Measurements from ENCODE around the gene MT3. TPM values are rescaled to one million over a fixed set of nuclear protein-coding genes. Genes with fewer than 3 reads are reported as not detected.

MT3 gene
- total RNA-seq = 1 to 10 TPM in 1 of 5 donors, under 1 TPM in 3, not detected in 1; 0.66 to 1.9 (median 0.84) TPM
- not detected for total RNA-seq (2013)
- total RNA-seq = 0 to 0.26 (median 0.05) reads per million in 29 experiments

DNA sequence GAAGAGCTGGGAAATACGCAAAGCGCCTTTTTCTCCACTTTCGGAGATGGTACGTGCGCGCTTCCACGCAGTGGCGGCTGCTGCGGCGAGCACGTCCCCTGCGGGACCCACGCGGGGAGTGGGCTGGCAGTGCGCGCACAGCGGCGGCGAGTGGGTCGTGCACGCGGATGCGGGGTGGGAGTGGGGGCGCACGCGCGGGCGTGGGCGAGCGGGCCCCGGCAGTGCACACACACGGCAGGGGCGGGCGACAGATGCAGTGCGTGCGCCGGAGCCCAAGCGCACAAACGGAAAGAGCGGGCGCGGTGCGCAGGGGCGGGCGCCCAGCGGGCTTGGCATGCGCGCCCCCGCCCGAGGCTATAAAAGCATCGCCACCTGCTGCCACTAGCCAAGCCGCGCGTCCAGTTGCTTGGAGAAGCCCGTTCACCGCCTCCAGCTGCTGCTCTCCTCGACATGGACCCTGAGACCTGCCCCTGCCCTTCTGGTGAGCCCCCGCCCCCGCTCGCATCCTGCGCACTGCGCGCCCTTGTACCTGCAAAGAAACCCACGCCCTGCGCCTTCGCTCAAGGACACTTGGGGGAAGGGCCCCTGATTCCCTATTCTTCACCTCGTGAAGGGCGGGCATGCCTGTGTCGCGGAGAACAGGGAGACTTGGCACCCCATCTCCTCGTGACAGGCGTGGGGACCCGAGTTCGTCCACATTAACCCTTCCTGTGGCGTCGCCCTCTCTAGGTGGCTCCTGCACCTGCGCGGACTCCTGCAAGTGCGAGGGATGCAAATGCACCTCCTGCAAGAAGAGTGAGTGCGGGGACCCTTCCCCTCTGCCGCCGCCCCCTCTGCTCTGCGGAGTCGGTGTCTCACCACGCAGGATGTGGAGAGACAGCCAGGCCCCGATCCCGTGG, at the start of gene MT3:
Gene MT3 (plus strand): TSS at position 388 of the 899 bp plus-strand sequence. CDS start 63 bp downstream, at position 451.
- POLR2A ChIA-PET = no interaction called here
- H3K9me3 Mint-ChIP-seq = peaks cover 0 to 7% (median 0%) of the 10 kb centered on the region in 3 donors
- Histone ChIP-seq H3K36me3 (ENCODE audit: control insufficient read depth in 2 of 2, extremely low read depth in 1 of 2, insufficient read depth in 1 of 2, low read length in 1 of 2) (no peaks in the 10 kb centered on the region), H3K27me3 (replicated peaks in 1 of 2; ENCODE audit: control insufficient read depth in 2 of 2, extremely low read depth in 1 of 2, insufficient read depth in 2 of 2, low read length in 1 of 2) (peaks cover 2 to 31% of the 10 kb centered on the region in 2 experiments), H3K27ac (ENCODE audit: low read length) (no peak within 1 kb of the TSS), H3K4me3 (ENCODE audit: control insufficient read depth in 1 of 2, extremely low read depth in 1 of 2, low read length in 1 of 2) (peak within 1 kb of the TSS; percentile 52 to 77), H3K4me1 (ENCODE audit: control insufficient read depth in 1 of 2, extremely low read depth in 1 of 2, insufficient read depth in 2 of 2, low read length in 2 of 2) (peaks cover 0 to 14% of the 10 kb centered on the region in 2 experiments), H3K9me3 (no peaks in the 10 kb centered on the region)
- CTCF ChIA-PET = no interaction called here
- H3K4me1 Mint-ChIP-seq = peaks cover 10 to 14% (median 12%) of the 10 kb centered on the region in 3 donors
- DNase-seq (peak in 15 of 35 experiments; percentile 5 to 52 (median 28)), ATAC-seq (replicated peaks in 1 of 4) (peak; percentile 82 to 90 (median 85))
- H3K36me3 Mint-ChIP-seq = no peaks in the 10 kb centered on the region
- H3K27me3 Mint-ChIP-seq = peaks cover 14 to 45% of the 10 kb centered on the region in 2 donors
- 4% methylated on average over 87 of the region's 87 CpGs for WGBS (ENCODE audit: insufficient coverage)
- peak within 1 kb of the TSS; percentile 71 to 88 (median 78) for H3K4me3 Mint-ChIP-seq
- no peak within 1 kb of the TSS for H3K27ac Mint-ChIP-seq

DNA sequence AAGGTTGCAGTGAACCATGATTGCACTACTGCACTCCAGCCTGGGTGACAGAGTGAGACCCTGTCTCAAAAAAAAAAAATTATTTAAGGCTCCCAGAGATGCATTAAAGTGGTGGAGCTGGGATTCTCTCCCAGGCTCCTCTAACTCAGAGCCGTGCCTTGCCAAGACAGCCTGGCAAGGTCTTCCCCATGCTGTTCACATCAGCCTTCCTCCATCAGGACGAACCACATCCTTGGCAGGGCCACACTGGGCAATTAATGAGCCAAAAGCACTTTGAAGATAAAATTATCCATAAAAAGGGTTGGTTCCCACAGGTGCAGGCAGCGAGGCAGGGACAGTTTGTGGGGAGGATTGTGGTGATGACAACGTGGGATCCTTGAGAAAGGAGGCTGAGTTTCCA, 49.7 kb upstream of the MT3 start:
- Mint-ChIP-seq H3K4me1 (no peaks in the 10 kb centered on the region), H3K36me3 (no peaks in the 10 kb centered on the region), H3K27me3 (peaks cover 13 to 45% of the 10 kb centered on the region in 2 donors), H3K4me3 (no peak overlapping the region), H3K9me3 (peaks cover 0 to 3% (median 0%) of the 10 kb centered on the region in 3 donors), H3K27ac (no peak overlapping the region)
- ATAC-seq (replicated peaks in 1 of 4) = no peak
- no peak overlapping the region for H3K4me3 ChIP-seq (ENCODE audit: control insufficient read depth in 1 of 2, extremely low read depth in 1 of 2, low read length in 1 of 2)
- no peaks in the 10 kb centered on the region for H3K9me3 ChIP-seq
- H3K36me3 ChIP-seq (ENCODE audit: control insufficient read depth in 2 of 2, extremely low read depth in 1 of 2, insufficient read depth in 1 of 2, low read length in 1 of 2) = no peaks in the 10 kb centered on the region
- 60% methylated on average over 1 of the region's 4 CpGs for WGBS (ENCODE audit: insufficient coverage)
- CTCF ChIA-PET = no interaction called here
- peaks cover 0 to 21% of the 10 kb centered on the region in 2 experiments for H3K27me3 ChIP-seq (replicated peaks in 1 of 2; ENCODE audit: control insufficient read depth in 2 of 2, extremely low read depth in 1 of 2, insufficient read depth in 2 of 2, low read length in 1 of 2)
- POLR2A ChIA-PET = no interaction called here
- DNase-seq = no peak
- H3K27ac ChIP-seq (ENCODE audit: low read length) = no peak overlapping the region
- no peaks in the 10 kb centered on the region for H3K4me1 ChIP-seq (ENCODE audit: control insufficient read depth in 1 of 2, extremely low read depth in 1 of 2, insufficient read depth in 2 of 2, low read length in 2 of 2)

DNA sequence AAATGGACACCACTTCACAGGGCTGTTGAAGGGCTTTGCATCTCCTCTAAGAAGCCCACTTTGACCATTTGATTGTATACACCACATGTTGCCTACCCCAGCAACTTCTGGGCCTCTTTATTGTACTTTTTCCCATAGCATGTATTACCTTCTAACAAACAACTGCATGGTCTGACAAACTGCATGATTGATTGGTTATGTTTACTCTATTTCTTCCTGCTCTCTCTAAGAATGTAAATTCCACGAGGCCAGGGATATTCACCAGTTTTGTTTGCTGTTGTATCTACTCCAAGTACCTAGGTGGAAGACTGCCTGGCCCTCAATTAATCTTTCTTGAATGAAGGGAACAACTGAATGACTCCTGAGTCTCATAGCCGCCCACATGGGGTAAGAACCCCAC, 47.3 kb upstream of the MT3 start:
- Mint-ChIP-seq H3K27me3 (peaks cover 10 to 31% of the 10 kb centered on the region in 2 donors), H3K4me1 (peaks cover 0 to 4% (median 2%) of the 10 kb centered on the region in 3 donors), H3K27ac (no peak overlapping the region), H3K9me3 (peaks cover 0 to 3% (median 0%) of the 10 kb centered on the region in 3 donors), H3K4me3 (no peak overlapping the region), H3K36me3 (no peaks in the 10 kb centered on the region)
- H3K9me3 ChIP-seq = no peaks in the 10 kb centered on the region
- no peak overlapping the region for H3K4me3 ChIP-seq (ENCODE audit: control insufficient read depth in 1 of 2, extremely low read depth in 1 of 2, low read length in 1 of 2)
- no peak for DNase-seq
- H3K4me1 ChIP-seq (ENCODE audit: control insufficient read depth in 1 of 2, extremely low read depth in 1 of 2, insufficient read depth in 2 of 2, low read length in 2 of 2) = peaks cover 0 to 2% of the 10 kb centered on the region in 2 experiments
- CTCF ChIA-PET = no interaction called here
- H3K36me3 ChIP-seq (ENCODE audit: control insufficient read depth in 2 of 2, extremely low read depth in 1 of 2, insufficient read depth in 1 of 2, low read length in 1 of 2) = no peaks in the 10 kb centered on the region
- H3K27me3 ChIP-seq (replicated peaks in 1 of 2; ENCODE audit: control insufficient read depth in 2 of 2, extremely low read depth in 1 of 2, insufficient read depth in 2 of 2, low read length in 1 of 2) = peaks cover 0 to 10% of the 10 kb centered on the region in 2 experiments
- no peak overlapping the region for H3K27ac ChIP-seq (ENCODE audit: low read length)
- ATAC-seq (replicated peaks in 1 of 4) = no peak
- POLR2A ChIA-PET = no interaction called here
- whole genome bisulfite sequencing (ENCODE audit: insufficient coverage) = no CpG with 5 or more reads among the region's 2 CpGs

DNA sequence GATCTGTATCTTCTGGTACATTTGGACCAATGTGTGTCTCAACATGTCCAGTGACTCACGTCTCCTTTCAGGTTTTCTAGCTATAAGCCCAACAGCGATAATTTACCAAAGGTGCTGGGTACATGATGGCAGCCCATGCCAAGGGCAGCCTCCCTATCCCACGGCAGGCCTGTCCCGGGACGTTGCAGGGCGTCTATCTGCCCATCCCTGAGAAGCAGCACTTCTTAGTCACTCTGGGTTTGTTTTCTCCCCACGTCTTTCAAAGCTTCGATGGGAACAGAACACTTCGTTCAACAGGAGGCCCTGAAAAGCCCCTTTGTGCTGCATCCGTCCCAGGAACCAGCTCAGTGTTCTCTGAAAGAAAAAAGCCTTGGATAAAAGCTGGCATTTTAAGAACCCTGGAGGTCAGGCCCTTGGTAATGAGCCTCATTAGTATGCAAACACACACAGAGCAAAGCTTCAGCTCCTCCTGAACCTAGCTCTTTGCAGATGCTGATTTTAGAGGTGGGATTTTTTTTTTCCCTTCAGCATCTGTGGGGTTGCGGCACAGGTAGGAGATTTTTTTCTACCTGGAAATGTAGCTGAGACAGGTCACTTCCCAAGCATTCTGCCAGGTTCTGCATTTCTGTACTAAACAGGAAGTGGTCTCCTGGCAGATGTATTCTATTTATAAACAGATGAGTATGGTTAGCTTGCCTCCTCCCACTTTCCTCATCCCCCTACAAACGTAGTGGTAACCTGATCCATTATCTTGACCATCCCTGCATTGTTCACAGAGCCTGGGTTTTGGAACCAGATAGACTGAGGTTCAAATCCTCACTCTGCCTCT, 42.0 kb upstream of the MT3 start:
- Histone ChIP-seq H3K27me3 (replicated peaks in 1 of 2; ENCODE audit: control insufficient read depth in 2 of 2, extremely low read depth in 1 of 2, insufficient read depth in 2 of 2, low read length in 1 of 2) (peaks cover 0 to 5% of the 10 kb centered on the region in 2 experiments), H3K27ac (ENCODE audit: low read length) (no peak overlapping the region), H3K4me1 (ENCODE audit: control insufficient read depth in 1 of 2, extremely low read depth in 1 of 2, insufficient read depth in 2 of 2, low read length in 2 of 2) (peaks cover 6 to 12% of the 10 kb centered on the region in 2 experiments), H3K36me3 (ENCODE audit: control insufficient read depth in 2 of 2, extremely low read depth in 1 of 2, insufficient read depth in 1 of 2, low read length in 1 of 2) (no peaks in the 10 kb centered on the region), H3K9me3 (no peaks in the 10 kb centered on the region), H3K4me3 (ENCODE audit: control insufficient read depth in 1 of 2, extremely low read depth in 1 of 2, low read length in 1 of 2) (no peak overlapping the region)
- Mint-ChIP-seq H3K4me3 (peak overlapping the region in 1 of 3 donors; percentile 17), H3K27ac (peak overlapping the region; percentile 65 to 81), H3K4me1 (peaks cover 7 to 20% (median 16%) of the 10 kb centered on the region in 3 donors), H3K27me3 (peaks cover 4 to 7% of the 10 kb centered on the region in 2 donors), H3K9me3 (no peaks in the 10 kb centered on the region), H3K36me3 (no peaks in the 10 kb centered on the region)
- ChIA-PET POLR2A (interaction anchor here in 1 of 2 donors (0.7 kb wide), 1 partner anchor 466 kb away, joined by 5 read pairs; no protein-coding TSS in a partner anchor), CTCF (interaction anchor here (0.6 to 0.8 kb wide), 3 partner anchors 17 to 829 kb away, joined by 3 to 8 read pairs (median 4); no protein-coding TSS in a partner anchor)
- DNase-seq (no peak), ATAC-seq (replicated peaks in 1 of 4) (peak; percentile 45 to 64 (median 52))
- 72% methylated on average over 10 of the region's 12 CpGs for WGBS (ENCODE audit: insufficient coverage)

DNA sequence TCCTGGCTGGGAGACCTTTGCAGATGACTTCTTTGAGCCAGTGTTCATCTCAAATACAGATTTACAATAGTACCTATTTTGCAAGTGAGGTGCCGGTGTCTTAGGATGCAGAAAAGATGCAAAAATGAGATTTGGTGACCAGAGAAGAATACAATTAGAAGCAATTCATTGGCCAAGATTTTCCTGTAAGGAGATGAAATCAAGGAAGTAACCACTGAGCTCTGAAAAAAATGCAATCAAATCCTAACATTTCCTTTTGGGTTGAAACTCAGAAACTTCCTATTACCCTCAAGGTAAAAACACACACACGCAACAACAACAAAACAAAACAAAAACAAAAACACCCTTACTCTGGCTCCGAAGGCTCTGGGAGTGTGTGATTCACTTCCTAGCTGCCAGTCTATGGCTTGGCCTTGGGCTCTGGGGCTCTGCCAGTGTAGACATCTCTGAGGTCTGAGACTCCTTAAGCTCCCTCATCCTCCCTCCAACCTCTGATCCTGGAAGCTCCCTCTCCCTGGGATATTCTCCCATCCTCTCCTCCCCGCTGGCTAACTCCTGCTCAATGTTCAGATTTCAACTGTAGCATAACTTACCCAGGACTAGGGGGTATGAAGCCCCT, 41.3 kb upstream of the MT3 start:
- Histone ChIP-seq H3K27me3 (replicated peaks in 1 of 2; ENCODE audit: control insufficient read depth in 2 of 2, extremely low read depth in 1 of 2, insufficient read depth in 2 of 2, low read length in 1 of 2) (peaks cover 0 to 6% of the 10 kb centered on the region in 2 experiments), H3K4me3 (ENCODE audit: control insufficient read depth in 1 of 2, extremely low read depth in 1 of 2, low read length in 1 of 2) (no peak overlapping the region), H3K27ac (ENCODE audit: low read length) (no peak overlapping the region), H3K4me1 (ENCODE audit: control insufficient read depth in 1 of 2, extremely low read depth in 1 of 2, insufficient read depth in 2 of 2, low read length in 2 of 2) (peaks cover 6 to 12% of the 10 kb centered on the region in 2 experiments), H3K9me3 (no peaks in the 10 kb centered on the region), H3K36me3 (ENCODE audit: control insufficient read depth in 2 of 2, extremely low read depth in 1 of 2, insufficient read depth in 1 of 2, low read length in 1 of 2) (no peaks in the 10 kb centered on the region)
- ATAC-seq (replicated peaks in 1 of 4) (no peak), DNase-seq (no peak)
- Mint-ChIP-seq H3K27me3 (peaks cover 4 to 5% of the 10 kb centered on the region in 2 donors), H3K9me3 (no peaks in the 10 kb centered on the region), H3K36me3 (no peaks in the 10 kb centered on the region), H3K4me1 (peaks cover 7 to 20% (median 16%) of the 10 kb centered on the region in 3 donors), H3K27ac (peak overlapping the region; percentile 65 to 81), H3K4me3 (peak overlapping the region in 1 of 3 donors; percentile 17)
- CTCF ChIA-PET = interaction anchor here in 1 of 2 donors (0.6 to 0.8 kb wide), 2 partner anchors 18 to 828 kb away, joined by 3 to 4 read pairs; no protein-coding TSS in a partner anchor
- POLR2A ChIA-PET = interaction anchor here in 1 of 2 donors (0.7 kb wide), 1 partner anchor 465 kb away, joined by 5 read pairs; no protein-coding TSS in a partner anchor
- 67% methylated on average over 1 of the region's 4 CpGs for WGBS (ENCODE audit: insufficient coverage)
